Fibroblast of lung (primary cell): Measurements from ENCODE around the gene ZACN. TPM values are rescaled to one million over a fixed set of nuclear protein-coding genes. Genes with fewer than 3 reads are reported as not detected.

Experiments used
- DNase-seq, 2 donors: peaks; one replicate each; pipeline versions ENCODE4 v3.0.0 to v3.0.0-alpha.2; 2010; ENCODE audit warnings: low read depth in 2 of 2
- H2AFZ ChIP-seq: 2 replicates; pipeline ENCODE4 v1.5.1; 2012; ENCODE audit warnings: low read length, control low read depth, inconsistent platforms
- H3K27ac ChIP-seq: 2 replicates; pipeline ENCODE4 v1.5.1; 2011; ENCODE audit warnings: low read length, control low read depth; ENCODE audit not compliant: insufficient read depth
- H3K27me3 ChIP-seq: 2 replicates; pipeline ENCODE4 v1.5.1; 2011; ENCODE audit warnings: mild to moderate bottlenecking, low read length; ENCODE audit not compliant: control insufficient read depth, insufficient read depth
- H3K36me3 ChIP-seq: 2 replicates; pipeline ENCODE4 v1.5.1; 2011; ENCODE audit warnings: low read length; ENCODE audit not compliant: control insufficient read depth, insufficient read depth
- H3K4me1 ChIP-seq: 2 replicates; pipeline ENCODE4 v1.5.1; 2011; ENCODE audit warnings: low read length; ENCODE audit not compliant: control insufficient read depth, insufficient read depth; ENCODE audit errors: extremely low read depth
- H3K4me2 ChIP-seq: 2 replicates; pipeline ENCODE4 v1.5.1; 2011; ENCODE audit warnings: low read length, control low read depth; ENCODE audit not compliant: insufficient read depth; ENCODE audit errors: extremely low read depth
- H3K4me3 ChIP-seq, 4 experiments: fragments of 200-600 bp in 1 of 4; sonication (generic) in 1 of 4; replicated peaks in 1 of 4; 2 replicates each; pipeline ENCODE4 v1.5.1; 2011 to 2016; ENCODE audit warnings: low read length in 4 of 4, low read depth in 3 of 4, mild to moderate bottlenecking in 3 of 4, control low read depth in 2 of 4, inconsistent platforms in 1 of 4, mixed read lengths in 1 of 4; ENCODE audit not compliant: insufficient read depth in 1 of 4; ENCODE audit errors: control extremely low read depth in 1 of 4
- H3K79me2 ChIP-seq: 2 replicates; pipeline ENCODE4 v1.5.1; 2012; ENCODE audit warnings: mild to moderate bottlenecking, low read length, inconsistent platforms; ENCODE audit not compliant: control insufficient read depth, insufficient read depth
- H3K9ac ChIP-seq: 2 replicates; pipeline ENCODE4 v1.5.1; 2011; ENCODE audit warnings: mild to moderate bottlenecking, low read length, control low read depth; ENCODE audit not compliant: insufficient read depth
- H3K9me3 ChIP-seq: 2 replicates; pipeline ENCODE4 v1.5.1; 2012; ENCODE audit warnings: low read depth, low read length; ENCODE audit not compliant: control insufficient read depth, insufficient read depth
- H4K20me1 ChIP-seq: 2 replicates; pipeline ENCODE4 v1.5.1; 2011; ENCODE audit warnings: low read length; ENCODE audit not compliant: control insufficient read depth, insufficient read depth; ENCODE audit errors: extremely low read depth
- EZH2 ChIP-seq: IDR thresholded peaks from 2 replicates; pipeline ENCODE4 v1.5.1; 2012; ENCODE audit warnings: low read length, control low read depth, mild to moderate bottlenecking; ENCODE audit errors: missing control alignments
- polyA plus RNA-seq, 2 donors: library from polyadenylated mRNA; depleted of rRNA in 1 of 2; stranded (reverse) in 1 of 2; unstranded in 1 of 2; fragments of >200 nt; gene quantifications; 2 replicates each; pipeline ENCODE4 v1.2.1, GENCODE V29; 2011 to 2012; ENCODE audit warnings: missing spikeins in 1 of 2
- total RNA-seq: library from RNA; depleted of rRNA; stranded (reverse); fragments of >200 nt; gene quantifications from 2 replicates; pipeline ENCODE4 v1.2.1, GENCODE V29; 2014
- TF ChIP-seq, protein P1 (sequence below), 2 donors: IDR thresholded peaks in 1 of 2; conservative IDR thresholded peaks in 1 of 2; 1 replicate in 1 of 2; 2 replicates in 1 of 2; pipeline ENCODE4 v1.5.1; 2011 to 2012; ENCODE audit warnings: low read length in 2 of 2, control low read depth in 1 of 2, inconsistent platforms in 1 of 2, low read depth in 1 of 2, mild to moderate bottlenecking in 1 of 2

The ZACN gene
- total and polyA plus RNA-seq, 2 donors (not counting 1 experiment from before 2014, with no cell fraction given) = not detected

DNA sequence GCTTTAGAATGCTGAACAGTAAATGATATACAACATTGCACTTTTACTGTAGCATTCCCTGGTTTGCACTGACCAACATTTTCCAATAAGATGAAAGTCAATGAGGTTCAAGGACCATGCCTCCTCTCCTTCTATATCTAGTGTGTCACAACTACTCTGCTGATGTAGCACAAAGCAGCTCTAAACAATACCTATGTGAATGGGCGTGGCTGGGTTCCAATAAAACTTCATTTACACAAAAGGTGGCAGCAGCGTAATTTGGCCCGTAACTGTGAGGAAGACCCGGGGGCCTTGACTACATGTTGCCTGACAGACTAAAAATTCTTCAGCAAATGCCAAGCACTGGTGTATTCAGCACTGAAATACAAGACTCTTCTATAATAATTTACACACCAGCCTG lies 13.2 kb upstream of the ZACN start:
- H3K9ac ChIP-seq = no peak overlapping the region
- DNase-seq = no peak
- no peaks in the 10 kb centered on the region for H3K27me3 ChIP-seq
- no peak overlapping the region for H3K27ac ChIP-seq
- H3K36me3 ChIP-seq = peaks cover 13% of the 10 kb centered on the region
- H3K9me3 ChIP-seq = no peaks in the 10 kb centered on the region
- TF ChIP-seq, protein P1, sequence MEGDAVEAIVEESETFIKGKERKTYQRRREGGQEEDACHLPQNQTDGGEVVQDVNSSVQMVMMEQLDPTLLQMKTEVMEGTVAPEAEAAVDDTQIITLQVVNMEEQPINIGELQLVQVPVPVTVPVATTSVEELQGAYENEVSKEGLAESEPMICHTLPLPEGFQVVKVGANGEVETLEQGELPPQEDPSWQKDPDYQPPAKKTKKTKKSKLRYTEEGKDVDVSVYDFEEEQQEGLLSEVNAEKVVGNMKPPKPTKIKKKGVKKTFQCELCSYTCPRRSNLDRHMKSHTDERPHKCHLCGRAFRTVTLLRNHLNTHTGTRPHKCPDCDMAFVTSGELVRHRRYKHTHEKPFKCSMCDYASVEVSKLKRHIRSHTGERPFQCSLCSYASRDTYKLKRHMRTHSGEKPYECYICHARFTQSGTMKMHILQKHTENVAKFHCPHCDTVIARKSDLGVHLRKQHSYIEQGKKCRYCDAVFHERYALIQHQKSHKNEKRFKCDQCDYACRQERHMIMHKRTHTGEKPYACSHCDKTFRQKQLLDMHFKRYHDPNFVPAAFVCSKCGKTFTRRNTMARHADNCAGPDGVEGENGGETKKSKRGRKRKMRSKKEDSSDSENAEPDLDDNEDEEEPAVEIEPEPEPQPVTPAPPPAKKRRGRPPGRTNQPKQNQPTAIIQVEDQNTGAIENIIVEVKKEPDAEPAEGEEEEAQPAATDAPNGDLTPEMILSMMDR (conservative IDR thresholded peaks at IDR 0.05 in 1 of 2, IDR thresholded peaks at IDR 0.05 in 1 of 2; ENCODE audit: low read depth in 1 of 2, low read length in 2 of 2) = no peak
- TF ChIP-seq EZH2 = no peak
- no peaks in the 10 kb centered on the region for H3K4me1 ChIP-seq
- no peaks in the 10 kb centered on the region for H4K20me1 ChIP-seq
- no peak overlapping the region for H3K4me2 ChIP-seq
- H2AFZ ChIP-seq = no peak overlapping the region
- no peak overlapping the region for H3K4me3 ChIP-seq
- H3K79me2 ChIP-seq = peaks cover 15% of the 10 kb centered on the region

DNA sequence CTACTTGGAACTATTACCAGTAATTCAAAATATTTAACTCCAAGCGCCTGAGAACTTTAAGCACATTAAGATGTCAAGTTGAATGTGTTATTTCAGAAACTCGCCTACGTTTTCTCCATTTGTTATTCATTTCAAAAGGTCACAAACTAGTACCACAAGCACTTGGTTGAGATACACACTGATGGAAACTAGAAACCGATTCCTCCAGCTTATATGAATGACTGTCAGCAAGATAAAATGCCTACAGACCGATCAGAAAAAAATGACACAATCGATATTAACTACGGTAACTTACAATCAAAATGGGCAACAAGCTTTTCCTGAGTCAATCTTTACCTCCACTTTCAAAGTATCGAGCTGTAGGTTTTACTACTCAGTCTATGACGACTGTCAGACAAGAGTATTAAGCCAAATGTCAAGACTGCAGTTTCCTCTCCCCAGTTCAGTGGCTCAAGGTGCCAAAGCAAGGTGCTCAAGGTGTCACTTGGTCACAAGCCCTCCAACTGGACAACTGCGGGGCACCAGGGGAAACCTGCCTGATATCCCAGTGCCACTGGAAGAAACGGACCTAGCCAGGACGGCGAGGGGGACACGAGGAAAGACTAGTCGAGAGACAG lies 7.3 kb upstream of the ZACN start:
- Histone ChIP-seq H3K9ac (peak overlapping the region; percentile 55), H3K9me3 (no peaks in the 10 kb centered on the region), H3K4me1 (no peaks in the 10 kb centered on the region), H3K79me2 (peaks cover 33% of the 10 kb centered on the region), H3K4me2 (peak overlapping the region; percentile 98), H3K4me3 (peak overlapping the region; percentile 61 to 95 (median 72)), H3K27me3 (peaks cover 29% of the 10 kb centered on the region), H4K20me1 (no peaks in the 10 kb centered on the region), H3K27ac (peak overlapping the region; percentile 68), H2AFZ (no peak overlapping the region), H3K36me3 (peaks cover 2% of the 10 kb centered on the region)
- DNase-seq = no peak
- TF ChIP-seq, protein P1 (conservative IDR thresholded peaks at IDR 0.05 in 1 of 2, IDR thresholded peaks at IDR 0.05 in 1 of 2; ENCODE audit: low read depth in 1 of 2, low read length in 2 of 2) = no peak
- TF ChIP-seq EZH2 = no peak

DNA sequence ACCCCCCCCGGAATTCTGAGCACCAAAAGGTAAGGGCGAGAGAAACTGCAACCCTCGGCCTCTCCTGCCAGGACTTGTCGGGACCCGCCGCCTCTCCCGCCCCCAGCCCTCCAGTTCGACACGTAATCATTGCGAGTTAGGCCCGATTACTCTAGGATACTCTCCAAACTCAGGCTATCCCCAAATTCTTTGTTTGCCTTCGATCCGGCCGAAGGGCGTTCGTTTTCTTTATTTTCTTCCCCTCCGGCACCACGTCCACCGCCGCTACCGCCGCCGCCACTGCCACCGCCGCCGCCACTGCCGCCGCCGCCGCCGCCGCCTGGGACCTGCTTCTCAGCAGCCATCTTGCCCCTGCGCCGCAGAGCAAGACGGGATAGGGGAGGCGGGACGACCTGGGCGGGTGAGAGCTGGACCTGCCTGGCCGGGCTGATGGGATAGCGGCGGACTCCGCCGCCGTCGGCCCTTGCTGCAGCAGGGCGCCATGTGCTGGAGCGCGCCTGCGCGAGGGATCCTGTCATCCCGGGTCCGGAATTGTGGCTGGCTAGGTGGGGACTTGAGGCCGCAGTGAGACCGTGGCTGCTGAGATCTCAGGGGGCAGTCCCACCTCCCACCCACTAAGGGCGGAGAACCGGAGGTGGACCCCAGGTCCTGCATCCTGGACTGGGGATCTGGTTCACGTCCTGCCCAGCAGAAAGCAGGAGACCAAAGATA lies 6.7 kb upstream of the ZACN start, which contains the start of gene SRP68:
Gene SRP68, minus strand, starts transcription at position 370 of the 711 bp plus-strand sequence. Its CDS starts 26 bp downstream, at position 344.
- peak within 1 kb of the TSS; percentile 61 to 95 (median 72) for H3K4me3 ChIP-seq
- peaks cover 35% of the 10 kb centered on the region for H3K27me3 ChIP-seq
- H3K9ac ChIP-seq = peak within 1 kb of the TSS; percentile 55
- DNase-seq = peak; percentile 90 to 93
- H3K27ac ChIP-seq = peak within 1 kb of the TSS; percentile 68
- H3K79me2 ChIP-seq = peaks cover 33% of the 10 kb centered on the region
- peak within 1 kb of the TSS; percentile 99 for H3K4me2 ChIP-seq
- no peaks in the 10 kb centered on the region for H3K4me1 ChIP-seq
- peak within 1 kb of the TSS; percentile 99 for H2AFZ ChIP-seq
- H4K20me1 ChIP-seq = no peaks in the 10 kb centered on the region
- no peak for TF ChIP-seq EZH2
- H3K36me3 ChIP-seq = peaks cover 2% of the 10 kb centered on the region
- no peaks in the 10 kb centered on the region for H3K9me3 ChIP-seq
